HG03066 (cell line): ENCODE data around the gene SRRM1.

ENCODE experiments used
- ATAC-seq: cut with Tn5 transposase; IDR thresholded peaks from one replicate; pipeline ENCODE4 v1.9.1; 2021; ENCODE audit warnings: low read depth; ENCODE audit not compliant: unreplicated experiment

Gene SRRM1, protein sequence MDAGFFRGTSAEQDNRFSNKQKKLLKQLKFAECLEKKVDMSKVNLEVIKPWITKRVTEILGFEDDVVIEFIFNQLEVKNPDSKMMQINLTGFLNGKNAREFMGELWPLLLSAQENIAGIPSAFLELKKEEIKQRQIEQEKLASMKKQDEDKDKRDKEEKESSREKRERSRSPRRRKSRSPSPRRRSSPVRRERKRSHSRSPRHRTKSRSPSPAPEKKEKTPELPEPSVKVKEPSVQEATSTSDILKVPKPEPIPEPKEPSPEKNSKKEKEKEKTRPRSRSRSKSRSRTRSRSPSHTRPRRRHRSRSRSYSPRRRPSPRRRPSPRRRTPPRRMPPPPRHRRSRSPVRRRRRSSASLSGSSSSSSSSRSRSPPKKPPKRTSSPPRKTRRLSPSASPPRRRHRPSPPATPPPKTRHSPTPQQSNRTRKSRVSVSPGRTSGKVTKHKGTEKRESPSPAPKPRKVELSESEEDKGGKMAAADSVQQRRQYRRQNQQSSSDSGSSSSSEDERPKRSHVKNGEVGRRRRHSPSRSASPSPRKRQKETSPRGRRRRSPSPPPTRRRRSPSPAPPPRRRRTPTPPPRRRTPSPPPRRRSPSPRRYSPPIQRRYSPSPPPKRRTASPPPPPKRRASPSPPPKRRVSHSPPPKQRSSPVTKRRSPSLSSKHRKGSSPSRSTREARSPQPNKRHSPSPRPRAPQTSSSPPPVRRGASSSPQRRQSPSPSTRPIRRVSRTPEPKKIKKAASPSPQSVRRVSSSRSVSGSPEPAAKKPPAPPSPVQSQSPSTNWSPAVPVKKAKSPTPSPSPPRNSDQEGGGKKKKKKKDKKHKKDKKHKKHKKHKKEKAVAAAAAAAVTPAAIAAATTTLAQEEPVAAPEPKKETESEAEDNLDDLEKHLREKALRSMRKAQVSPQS

DNA sequence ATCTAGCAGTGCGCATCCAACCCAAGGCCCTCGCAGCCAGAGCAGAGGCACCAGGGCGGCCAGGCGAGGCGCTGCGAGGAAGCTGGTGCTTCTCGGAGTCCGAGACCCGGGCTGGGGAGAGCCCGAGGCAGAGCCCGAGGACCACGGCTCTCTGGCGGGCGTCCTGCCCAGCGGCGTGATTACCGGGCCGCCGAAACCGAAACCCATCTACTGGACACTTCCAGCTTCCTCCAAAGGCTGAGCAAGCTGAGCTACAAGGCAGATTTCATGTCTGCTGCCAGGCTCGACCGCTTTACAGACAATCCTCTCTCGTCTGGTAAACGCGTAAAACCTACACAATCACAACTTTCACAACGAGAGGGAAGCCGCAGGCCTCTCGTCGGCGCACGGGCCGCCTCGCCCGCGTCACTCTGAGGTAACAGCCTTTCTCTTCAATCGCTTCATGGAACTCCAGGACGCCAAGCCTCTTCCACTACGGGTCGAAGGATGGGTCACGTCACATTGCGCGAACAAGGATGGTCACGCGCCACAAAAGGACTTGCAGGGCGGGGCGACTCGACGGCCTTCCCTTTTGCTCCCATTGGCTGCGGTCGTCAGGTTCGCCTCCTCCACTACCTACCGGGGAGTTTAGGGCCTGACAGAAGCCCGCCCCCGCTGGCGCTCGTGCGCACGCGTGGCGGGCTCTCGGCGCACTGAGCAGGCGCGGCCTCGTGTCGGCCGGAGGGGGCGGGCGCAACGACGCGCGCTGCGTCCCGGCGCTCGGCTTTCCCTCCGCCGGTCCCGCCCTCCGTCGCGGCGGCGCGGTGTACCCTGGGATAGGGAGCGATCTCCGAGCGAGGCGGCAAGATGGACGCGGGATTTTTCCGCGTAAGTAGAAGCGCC, at the start of gene SRRM1:
SRRM1 (plus strand) TSS at position 822 of the 882 bp plus-strand sequence; CDS start at position 847, 25 bp downstream.
- peak; percentile 90 for ATAC-seq

DNA sequence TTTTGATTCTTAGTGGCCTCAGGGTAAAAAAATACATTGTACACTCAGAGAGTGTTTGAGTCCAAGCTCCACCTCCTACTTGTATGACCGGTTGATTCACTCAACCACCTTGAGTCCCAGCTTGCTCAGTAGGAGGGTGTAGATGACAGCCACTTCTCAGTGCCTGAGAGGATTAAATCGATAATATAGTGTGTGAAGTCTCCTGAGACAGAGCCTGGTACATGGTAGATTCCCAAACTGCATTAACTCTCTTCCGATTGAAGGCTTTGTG, 48.8 kb upstream of the SRRM1 start:
- no peak for ATAC-seq

DNA sequence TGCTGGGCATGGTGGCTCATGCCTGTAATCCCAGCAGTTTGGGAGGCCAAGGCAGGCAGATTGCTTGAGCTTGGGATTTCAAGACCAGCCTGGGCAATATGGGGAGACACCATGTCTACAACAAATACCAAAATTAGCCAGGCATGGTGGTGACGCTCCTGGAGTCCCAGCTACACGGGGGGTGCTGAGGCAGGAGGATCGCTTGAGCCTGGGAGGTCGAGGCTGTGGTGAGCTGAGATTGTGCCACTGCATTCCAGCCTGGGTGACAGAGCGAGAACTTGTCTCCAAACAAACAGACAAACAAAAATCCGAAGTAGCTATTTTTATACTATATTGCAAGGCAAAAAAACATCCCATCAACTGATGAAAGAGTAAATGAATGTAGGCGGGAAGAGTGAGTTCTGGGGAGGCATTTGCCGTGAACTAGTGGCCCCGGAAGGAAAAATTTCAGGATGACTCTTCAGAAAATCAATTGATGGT, 46.7 kb upstream of the SRRM1 start:
- ATAC-seq: no peak

DNA sequence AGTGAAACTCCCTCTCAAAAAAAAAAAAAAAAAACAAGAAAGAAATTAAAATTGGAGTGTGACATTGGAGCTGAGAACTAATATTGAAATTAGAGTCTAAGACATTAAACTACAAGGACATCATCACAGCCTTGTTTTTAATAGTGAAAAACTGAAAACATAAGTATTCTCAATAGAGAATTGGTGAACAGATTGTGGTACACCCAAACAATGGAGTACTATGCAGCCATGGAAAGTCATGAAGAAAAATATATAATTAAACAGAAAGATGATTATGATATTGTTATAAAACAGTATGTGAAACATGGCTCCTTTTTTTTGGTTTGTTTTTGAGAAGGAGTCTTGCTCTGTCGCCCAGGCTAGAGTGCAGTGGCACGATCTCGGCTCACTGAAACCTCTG, 43.8 kb upstream of the SRRM1 start:
- no peak for ATAC-seq

DNA sequence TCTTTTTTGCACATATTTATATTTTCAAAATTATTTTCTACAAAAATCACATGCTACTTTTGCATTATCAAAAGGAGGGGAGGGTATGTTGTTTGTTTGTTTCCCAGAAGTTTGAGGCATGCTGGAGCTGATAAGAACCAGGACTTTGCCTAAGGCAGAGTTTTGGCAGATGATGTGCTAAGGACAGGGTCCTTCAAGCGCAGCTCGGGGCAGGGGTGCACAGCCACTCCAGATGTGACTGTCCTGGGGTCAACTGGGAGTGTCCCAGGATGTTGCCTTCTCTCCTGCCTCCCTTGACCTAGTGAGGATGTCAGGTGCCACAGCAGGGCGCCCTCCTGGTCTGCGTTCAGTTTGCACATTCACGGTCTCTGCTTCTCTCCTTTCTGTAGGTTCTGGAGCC, 42.6 kb upstream of the SRRM1 start:
- ATAC-seq: no peak

DNA sequence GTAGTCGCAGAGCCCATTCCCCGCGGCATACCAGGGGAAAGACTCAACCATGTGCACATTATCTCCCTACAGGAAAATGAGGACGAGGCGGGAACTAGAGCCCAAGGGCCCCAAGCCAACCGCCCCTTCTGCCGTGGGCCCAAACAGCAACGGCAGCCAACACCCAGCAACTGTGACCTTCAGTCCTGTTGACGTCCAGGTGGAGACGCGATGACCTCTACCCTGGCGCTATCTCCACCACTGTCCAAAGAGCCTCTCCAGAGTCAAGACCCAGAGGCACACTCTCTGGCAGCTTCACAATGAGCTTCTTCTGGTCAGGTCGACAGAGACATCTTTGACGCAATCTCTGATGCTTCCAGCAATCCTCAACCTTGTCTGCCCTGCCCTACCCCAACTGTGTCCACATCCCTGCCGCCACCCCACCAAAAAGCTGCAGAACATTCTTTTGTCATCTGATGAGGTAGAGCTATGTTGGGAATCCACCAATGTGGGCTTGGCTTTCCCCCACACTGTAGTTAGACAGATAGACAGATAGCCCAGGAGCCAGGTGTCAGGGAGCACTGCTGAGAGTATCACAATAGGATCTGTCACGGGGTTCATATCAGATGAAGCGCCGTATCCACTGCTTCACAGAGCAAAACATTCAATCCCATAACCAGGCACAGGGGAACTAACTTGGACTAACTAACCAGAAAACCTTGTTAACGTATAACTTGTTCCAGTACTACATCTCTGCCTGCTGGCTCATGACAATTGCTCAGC, 37.4 kb upstream of the SRRM1 start:
- ATAC-seq: no peak

DNA sequence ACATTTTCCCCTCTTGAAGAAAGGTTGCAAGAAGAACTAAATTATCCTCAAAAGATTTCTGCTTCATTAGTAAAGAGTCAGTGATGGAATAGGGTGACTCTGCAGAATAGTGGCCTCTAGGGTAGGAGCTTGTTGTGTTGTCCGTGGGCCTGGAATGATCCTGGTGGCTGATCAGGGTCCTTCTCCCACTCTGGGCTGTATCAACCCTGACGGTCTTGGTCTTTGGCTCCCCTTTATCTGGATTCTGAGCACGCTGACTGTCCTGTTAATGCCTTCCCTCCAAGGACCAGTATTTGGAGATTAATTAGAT, 36.9 kb upstream of the SRRM1 start:
- ATAC-seq: no peak

DNA sequence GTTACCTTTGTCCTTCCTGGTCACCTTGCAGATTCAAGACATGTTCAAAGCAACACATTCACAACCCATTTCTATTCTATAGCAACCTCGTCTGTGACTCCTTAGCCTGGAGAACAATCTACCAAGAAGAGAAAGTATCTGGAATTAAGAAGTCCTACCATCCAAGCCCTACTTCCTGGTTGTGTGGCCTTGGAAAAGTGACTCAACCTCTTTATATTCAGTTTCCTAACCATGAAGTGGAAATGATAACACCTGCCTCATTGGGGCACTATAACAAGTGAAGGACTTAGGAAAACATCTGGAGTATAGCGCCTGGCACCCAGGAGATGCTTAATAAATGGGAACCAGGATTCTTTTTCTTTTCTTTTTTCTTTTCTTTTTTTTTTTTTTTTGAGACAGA, 36.5 kb upstream of the SRRM1 start:
- no peak for ATAC-seq

DNA sequence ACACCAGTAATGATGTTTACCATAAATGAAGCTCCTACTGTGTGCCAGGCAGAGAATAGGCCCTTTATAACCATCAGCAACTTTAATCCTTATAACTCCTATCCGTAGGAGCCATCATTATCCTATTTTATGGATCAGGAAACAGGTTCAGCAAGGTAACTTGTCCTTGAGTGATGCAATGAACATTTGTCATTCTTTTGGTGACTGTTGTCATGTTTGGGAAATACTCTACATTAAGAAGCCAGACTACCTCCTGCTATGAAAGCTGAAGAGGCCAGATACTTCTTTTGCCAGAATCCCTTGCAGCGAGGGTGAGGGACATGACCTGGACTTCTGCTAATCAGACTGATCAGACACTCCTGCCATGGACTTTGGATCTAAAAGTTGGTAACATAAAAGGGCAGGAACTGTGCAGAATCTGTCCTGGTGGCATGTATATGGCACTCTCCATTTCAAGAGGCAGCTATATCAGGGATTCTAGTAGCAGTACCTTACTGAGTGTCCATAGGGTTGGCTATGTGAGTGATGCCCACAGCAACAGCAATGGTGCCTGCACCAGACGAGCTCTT, 33.1 kb upstream of the SRRM1 start:
- ATAC-seq: no peak

DNA sequence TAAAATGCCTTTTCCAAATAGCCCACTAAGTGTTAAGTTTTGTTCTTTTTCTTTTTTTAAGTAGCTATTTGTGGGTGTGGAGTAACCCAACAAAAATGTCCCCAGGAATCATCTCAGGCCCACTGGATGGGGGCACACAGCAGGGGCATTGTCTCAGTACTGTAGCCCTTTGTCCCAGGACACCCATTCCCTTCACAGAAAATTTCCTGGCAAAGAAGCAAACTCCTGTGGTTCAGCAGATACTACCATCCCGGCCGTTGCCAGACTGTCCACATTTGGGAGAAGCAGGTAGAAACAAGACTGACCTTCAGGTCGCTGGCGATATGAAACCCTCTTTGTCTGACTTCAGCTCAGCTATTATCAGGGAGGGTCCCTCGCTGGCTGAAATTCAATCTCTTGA, 23.7 kb upstream of the SRRM1 start:
- ATAC-seq: no peak

DNA sequence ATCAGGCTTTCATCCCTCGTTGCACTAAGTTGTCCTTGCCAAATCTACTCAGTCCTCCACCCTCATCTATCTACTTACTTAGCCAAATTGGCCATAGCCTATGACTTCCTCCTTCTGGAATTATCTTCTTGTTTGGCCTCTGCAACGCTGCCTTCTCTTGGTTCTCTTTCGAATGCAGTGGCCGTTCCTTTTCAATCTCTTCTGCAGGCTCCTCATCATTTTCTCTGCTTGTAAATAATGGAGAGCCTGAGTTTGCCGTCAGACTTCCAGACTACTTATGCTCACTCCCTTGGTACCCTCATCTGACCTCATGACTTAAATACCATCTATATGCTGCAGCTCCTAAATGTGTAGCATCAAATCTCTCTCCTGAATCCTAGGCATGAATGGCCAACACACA, 22.4 kb upstream of the SRRM1 start:
- ATAC-seq: no peak

DNA sequence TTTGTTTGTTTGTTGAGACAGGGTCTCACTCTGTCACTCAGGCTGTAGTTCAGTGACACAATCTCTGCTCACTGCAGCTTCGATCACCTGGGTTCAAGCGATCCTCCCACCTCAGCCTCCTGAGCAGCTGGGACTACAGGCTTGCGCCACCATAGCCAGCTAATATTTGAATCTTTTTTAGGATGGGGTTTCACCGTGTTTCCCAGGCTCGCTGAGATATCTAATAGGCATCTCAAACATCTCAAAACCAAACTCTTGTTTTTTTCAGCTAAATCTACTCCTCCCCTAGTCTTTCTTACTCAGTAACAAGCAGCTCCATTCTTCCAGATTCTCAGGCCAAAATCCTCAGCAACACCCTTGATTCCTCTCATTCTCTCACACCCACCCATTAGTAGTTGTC, 22.0 kb upstream of the SRRM1 start:
- no peak for ATAC-seq

DNA sequence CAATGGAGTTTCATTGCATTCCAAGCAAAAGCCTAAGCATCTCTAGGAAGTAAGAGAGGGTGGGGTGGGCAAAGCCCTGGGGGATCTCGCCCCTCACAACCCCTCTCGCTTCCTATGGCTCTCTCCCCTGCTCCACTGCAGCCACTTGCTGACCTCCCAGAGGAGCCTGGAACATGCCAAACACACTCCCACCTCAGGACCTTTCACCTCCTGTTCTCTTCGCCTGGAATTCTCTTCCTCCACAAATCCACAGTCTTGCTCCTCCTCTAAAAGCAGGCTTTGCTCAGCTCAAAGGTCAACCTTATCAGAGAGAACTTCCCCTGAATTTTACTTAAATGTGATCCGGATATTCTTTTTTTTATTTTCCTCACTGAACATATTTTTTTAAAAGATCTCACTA, 20.9 kb upstream of the SRRM1 start:
- ATAC-seq: no peak

DNA sequence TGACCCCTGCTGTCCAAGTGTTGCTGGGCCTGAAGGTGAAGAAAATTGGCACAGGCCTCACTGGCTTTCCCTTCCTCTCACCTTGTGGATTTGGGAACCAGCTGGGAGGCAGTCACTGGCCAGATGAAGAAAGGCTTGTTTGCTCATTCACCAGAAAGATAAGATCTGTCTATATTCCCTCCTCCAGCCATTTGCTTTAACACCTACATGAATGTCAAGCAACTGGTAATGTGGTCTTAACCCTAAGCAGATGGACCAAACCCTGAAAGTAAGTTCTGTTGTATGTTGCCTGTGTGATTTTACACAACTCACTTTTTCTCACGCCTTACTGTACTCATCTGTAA, 10.3 kb upstream of the SRRM1 start:
- no peak for ATAC-seq

DNA sequence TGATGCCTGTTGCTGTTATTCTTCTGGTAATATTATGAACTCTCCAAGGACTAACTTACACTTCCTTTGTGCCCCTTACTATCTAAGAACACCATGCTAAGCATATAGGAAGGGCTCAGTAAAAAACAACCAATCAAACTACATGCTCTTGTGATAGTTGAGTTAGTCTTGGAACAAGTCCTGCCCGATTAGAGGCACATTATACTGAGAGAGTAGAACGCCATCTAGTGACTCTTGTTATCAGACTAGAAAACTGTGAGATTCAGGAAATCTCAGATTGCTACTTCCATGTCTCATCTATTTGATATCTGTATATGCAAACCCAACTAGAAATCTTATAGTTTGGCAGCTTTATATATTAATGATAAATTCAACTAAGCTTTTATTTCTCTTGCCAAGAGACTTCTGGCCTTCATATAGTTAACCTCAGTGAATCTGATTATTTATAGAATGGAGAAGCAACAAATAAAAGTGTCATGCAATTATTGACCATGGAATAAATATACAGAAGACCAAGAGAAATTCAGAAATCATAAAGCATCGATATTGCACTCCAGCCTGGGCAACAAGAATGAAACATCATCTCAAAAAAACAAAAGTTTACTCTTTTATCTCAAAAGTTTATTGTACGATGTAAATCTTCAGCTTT, 7.8 kb upstream of the SRRM1 start:
- no peak for ATAC-seq

DNA sequence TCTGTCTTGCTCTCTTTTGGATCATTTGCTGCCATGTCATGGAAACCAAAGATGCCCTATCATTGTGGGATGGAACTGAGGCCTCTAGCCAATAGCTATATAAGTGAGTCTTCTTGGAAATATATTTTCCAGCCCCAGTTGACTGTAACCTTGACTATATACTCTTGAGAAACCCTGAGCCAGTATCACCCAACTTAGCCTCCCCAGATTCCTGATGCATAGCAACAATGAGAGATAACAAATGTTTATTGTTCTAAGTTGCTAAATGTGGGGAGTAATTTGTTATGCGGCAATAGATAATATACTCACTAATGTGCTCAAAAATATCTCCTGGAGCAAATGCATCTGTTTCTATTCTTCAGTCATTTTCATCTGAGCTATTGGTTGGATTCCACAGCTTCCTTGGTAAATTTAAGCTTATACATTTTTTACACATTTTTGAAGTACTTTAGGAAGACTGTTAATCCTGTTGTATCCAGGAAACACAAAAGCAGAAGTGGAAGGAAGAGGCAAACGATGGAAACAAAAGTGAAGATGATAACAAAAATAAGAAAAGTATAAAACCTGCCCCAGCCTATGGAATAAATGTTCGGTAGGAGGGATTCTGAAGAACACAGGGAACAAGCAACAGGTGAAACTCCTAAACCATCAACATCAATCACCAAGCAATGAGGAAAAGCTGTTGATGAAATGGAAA, 6.3 kb upstream of the SRRM1 start:
- no peak for ATAC-seq

DNA sequence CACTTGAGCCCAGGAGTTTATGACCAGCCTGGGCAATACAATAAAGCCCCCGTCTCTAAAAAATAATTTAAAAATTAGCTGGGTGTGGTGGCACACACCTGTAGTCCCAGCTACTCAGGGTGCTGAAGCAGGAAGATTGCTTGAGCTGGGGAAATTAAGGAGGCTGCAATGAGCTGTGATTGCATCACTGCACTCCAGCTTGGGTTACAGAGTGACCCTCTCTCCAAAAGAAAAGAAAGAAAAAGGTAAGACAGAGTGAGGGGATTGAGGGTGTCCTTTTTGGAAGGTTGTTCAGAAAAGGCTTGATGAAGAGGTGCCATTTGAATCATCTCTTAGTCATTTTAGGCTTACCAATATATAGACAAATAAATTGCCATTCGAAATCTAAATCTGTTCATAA, 4.0 kb upstream of the SRRM1 start:
- ATAC-seq: no peak

DNA sequence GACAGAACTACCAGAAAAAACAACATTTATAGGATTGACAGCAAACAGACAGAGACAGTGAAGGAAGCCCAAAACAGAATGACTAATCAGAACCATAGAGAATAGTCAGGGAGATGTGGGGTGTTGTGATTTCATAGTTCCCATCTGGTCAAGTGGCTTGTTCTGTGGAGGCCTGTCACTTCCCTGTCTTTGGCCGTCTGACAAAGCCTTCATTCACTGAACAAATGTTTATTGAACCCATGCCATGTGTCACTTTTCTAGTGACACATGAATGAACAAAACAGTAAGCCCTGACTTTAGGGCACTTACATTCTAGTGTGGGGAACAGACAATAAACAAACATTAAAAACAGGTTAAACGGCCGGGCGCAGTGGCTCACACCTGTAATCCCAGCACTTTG, 3.2 kb upstream of the SRRM1 start:
- ATAC-seq: no peak

DNA sequence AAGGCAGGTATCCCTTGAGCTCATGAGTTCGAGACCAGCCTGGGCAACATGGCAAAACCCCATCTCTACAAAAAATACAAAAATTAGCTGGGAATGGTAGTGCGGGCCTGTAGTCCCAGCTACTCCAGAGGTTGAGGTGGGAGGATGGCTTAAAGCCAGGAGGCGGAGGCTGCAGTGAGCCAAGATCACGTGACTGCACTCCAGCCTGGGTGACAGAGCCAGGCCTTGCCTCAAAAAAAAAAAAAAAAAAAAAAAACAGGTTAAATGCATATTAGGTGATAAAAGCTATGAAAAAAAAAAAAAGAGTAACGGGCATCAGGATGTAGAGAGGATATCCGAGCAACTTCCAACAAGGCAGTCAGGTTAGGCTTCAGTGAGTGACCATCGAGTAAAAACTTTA, 2.8 kb upstream of the SRRM1 start:
- no peak for ATAC-seq
